ENCODE measurements around the gene COL25A1.

DNA sequence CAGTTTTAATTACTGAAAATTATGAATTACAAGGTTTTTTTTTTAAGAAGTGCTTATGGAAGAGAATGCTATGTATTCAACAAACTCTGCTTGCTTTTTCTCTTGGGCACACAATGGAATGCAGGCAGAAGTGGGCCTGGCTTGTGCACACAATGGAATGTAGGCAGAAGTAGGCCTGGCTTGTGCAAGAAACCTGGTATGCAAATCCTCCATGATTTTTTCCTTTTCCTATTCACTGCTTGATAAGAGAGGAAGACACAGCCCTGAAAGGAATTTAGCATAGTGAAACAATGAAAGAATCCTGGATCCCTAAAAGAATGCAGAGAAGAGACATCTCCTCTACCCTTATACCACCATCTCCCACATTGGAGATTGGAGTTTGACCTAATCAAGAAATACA lies 138.4 kb downstream of the COL25A1 start:
- TF ChIP-seq, protein P1, sequence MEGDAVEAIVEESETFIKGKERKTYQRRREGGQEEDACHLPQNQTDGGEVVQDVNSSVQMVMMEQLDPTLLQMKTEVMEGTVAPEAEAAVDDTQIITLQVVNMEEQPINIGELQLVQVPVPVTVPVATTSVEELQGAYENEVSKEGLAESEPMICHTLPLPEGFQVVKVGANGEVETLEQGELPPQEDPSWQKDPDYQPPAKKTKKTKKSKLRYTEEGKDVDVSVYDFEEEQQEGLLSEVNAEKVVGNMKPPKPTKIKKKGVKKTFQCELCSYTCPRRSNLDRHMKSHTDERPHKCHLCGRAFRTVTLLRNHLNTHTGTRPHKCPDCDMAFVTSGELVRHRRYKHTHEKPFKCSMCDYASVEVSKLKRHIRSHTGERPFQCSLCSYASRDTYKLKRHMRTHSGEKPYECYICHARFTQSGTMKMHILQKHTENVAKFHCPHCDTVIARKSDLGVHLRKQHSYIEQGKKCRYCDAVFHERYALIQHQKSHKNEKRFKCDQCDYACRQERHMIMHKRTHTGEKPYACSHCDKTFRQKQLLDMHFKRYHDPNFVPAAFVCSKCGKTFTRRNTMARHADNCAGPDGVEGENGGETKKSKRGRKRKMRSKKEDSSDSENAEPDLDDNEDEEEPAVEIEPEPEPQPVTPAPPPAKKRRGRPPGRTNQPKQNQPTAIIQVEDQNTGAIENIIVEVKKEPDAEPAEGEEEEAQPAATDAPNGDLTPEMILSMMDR (IDR thresholded peaks at IDR 0.05), result no peak
- TF ChIP-seq POLR2A (IDR thresholded peaks at IDR 0.05), result no peak
